Cardiac fibroblast (primary cell): ENCODE results near the gene MYO9B.
A peak's percentile ranks its signal among the peaks of the same experiment; 100 is the strongest.

Source experiments
- DNase-seq, 2 donors: peaks; one replicate each; pipeline versions ENCODE4 v3.0.0 to v3.0.0-alpha.2; 2010; ENCODE audit warnings: low read depth in 2 of 2
- H3K4me3 ChIP-seq, 2 donors: replicated peaks in 1 of 2; 1 replicate in 1 of 2; 2 replicates in 1 of 2; pipeline ENCODE4 v1.5.1; 2011; ENCODE audit warnings: low read depth in 2 of 2, low read length in 2 of 2, mild to moderate bottlenecking in 2 of 2, moderate library complexity in 1 of 2
- CTCF ChIP-seq: IDR thresholded peaks from one replicate; pipeline ENCODE4 v1.5.1; 2011; ENCODE audit warnings: low read depth, mild to moderate bottlenecking, low read length, inconsistent platforms

The MYO9B gene

GRCh38 chr19:17075035-17075863, at the start of gene MYO9B, which contains the start of gene HAUS8:
Gene MYO9B, plus strand, starts transcription at chr19:17075777. Its CDS starts 25,941 bp downstream, at chr19:17101718.
Gene HAUS8, minus strand, starts transcription at chr19:17075452. Its CDS starts 30 bp downstream, at chr19:17075422.
- no peak for TF ChIP-seq CTCF
- peak within 1 kb of the TSS; percentile 93 to 97 for H3K4me3 ChIP-seq
- DNase-seq, result peak; percentile 100

GRCh38 chr19:17025991-17026658, 49.5 kb upstream of the MYO9B start:
- DNase-seq, result no peak
- no peak overlapping the region for H3K4me3 ChIP-seq
- TF ChIP-seq CTCF, result no peak

GRCh38 chr19:17026706-17027534, 48.7 kb upstream of the MYO9B start, which contains the start of gene CPAMD8:
Gene CPAMD8, minus strand, starts transcription at chr19:17026810. Its CDS starts 168 bp downstream, at chr19:17026642.
- no peak for TF ChIP-seq CTCF
- no peak for DNase-seq
- H3K4me3 ChIP-seq, result no peak within 1 kb of the TSS

- no peak for TF ChIP-seq CTCF
- no peak for DNase-seq
- no peak overlapping the region for H3K4me3 ChIP-seq
Observed at GRCh38 chr19:17027535-17027975, 48.0 kb upstream of the MYO9B start.

GRCh38 chr19:17031741-17032140, 43.8 kb upstream of the MYO9B start:
- no peak for DNase-seq
- no peak overlapping the region for H3K4me3 ChIP-seq
- no peak for TF ChIP-seq CTCF

GRCh38 chr19:17035842-17036424, 39.6 kb upstream of the MYO9B start:
- no peak for TF ChIP-seq CTCF
- no peak overlapping the region for H3K4me3 ChIP-seq
- no peak for DNase-seq
